ENCODE data around the gene PLSCR4. TPM values are rescaled to one million over a fixed set of nuclear protein-coding genes. Genes with fewer than 3 reads are reported as not detected.

Gene PLSCR4
- total and polyA plus RNA-seq, 12 donors = 4.6 to 16.4 (median 10.2) TPM

DNA sequence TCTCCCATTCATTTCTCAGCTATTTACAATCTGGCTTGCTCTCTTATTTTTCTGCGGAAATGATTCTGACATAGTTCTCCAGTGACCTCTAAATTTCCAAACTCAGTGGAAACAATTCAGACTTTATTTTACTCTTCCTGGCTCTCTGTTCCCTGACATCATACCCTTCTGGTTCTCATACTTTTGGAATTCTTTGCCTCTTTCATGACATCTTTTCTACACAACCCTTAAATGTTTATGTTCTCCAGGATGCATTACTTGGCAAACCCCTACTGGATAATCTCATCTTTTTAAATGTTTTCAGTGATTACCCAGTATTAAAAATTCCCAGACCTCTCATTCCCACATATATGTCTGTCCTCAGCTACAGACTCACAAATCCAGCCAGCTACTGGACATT lies 23.9 kb upstream of the PLSCR4 start:
- H3K36me3 ChIP-seq = no peaks in the 10 kb centered on the region
- no peak overlapping the region for H3K4me3 ChIP-seq
- peak in 7 of 8 donors; percentile 58 to 81 (median 76) for ATAC-seq
- H3K27ac ChIP-seq = peak overlapping the region in 7 of 10 donors; percentile 21 to 74 (median 65)
- no peak for DNase-seq
- peaks cover 0 to 35% (median 14%) of the 10 kb centered on the region in 9 donors for H3K4me1 ChIP-seq
- intact Hi-C loops (cut with DNase I) = no loop called here
- TF ChIP-seq, protein P1, sequence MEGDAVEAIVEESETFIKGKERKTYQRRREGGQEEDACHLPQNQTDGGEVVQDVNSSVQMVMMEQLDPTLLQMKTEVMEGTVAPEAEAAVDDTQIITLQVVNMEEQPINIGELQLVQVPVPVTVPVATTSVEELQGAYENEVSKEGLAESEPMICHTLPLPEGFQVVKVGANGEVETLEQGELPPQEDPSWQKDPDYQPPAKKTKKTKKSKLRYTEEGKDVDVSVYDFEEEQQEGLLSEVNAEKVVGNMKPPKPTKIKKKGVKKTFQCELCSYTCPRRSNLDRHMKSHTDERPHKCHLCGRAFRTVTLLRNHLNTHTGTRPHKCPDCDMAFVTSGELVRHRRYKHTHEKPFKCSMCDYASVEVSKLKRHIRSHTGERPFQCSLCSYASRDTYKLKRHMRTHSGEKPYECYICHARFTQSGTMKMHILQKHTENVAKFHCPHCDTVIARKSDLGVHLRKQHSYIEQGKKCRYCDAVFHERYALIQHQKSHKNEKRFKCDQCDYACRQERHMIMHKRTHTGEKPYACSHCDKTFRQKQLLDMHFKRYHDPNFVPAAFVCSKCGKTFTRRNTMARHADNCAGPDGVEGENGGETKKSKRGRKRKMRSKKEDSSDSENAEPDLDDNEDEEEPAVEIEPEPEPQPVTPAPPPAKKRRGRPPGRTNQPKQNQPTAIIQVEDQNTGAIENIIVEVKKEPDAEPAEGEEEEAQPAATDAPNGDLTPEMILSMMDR (IDR thresholded peaks at IDR 0.05) = no peak
- no peaks in the 10 kb centered on the region for H3K9me3 ChIP-seq
- WGBS, 2 donors = 34 to 51% methylated on average over 1 of the region's 1 CpG
- peaks cover 0 to 4% (median 0%) of the 10 kb centered on the region in 7 donors for H3K27me3 ChIP-seq

DNA sequence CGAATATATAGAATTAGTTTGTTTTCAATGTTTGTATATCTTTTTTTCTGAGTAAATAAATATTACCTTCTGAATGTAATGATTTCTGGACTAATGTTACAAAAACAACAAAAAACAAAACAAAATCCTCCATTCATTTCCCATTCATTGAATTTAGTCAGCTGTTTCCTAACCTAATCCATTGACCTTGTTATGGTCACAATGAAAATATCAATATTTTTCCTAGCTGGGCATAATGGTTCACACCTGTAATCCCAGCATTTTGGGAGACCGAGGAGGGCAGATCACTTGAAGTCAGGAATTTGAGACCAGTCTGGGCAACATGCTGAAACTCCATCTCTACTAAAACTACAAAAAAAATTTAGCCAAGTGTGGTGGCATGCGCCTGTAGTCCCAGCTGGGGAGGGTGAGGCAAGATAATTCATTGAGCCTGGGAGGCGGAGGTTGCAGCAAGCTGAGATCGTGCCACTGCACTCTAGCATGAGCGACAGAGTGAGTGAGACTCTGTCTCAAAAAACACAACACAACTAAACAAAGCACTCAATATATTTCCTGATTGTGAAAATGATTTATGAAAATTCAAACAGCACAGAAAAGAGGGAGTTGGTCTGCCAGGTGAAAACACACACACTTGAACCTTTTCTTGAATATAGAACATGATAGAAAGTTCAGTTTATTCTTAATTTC lies 23.0 kb upstream of the PLSCR4 start:
- Histone ChIP-seq H3K9me3 (no peaks in the 10 kb centered on the region), H3K4me1 (peaks cover 0 to 32% (median 14%) of the 10 kb centered on the region in 9 donors), H3K4me3 (no peak overlapping the region), H3K36me3 (no peaks in the 10 kb centered on the region), H3K27ac (peak overlapping the region in 7 of 10 donors; percentile 14 to 75 (median 57)), H3K27me3 (no peaks in the 10 kb centered on the region)
- TF ChIP-seq, protein P1 (IDR thresholded peaks at IDR 0.05) = no peak
- ATAC-seq (no peak), DNase-seq (no peak)
- intact Hi-C loops (cut with DNase I) = no loop called here
- WGBS, 2 donors = 91 to 95% methylated on average over 6 of the region's 6 CpGs

DNA sequence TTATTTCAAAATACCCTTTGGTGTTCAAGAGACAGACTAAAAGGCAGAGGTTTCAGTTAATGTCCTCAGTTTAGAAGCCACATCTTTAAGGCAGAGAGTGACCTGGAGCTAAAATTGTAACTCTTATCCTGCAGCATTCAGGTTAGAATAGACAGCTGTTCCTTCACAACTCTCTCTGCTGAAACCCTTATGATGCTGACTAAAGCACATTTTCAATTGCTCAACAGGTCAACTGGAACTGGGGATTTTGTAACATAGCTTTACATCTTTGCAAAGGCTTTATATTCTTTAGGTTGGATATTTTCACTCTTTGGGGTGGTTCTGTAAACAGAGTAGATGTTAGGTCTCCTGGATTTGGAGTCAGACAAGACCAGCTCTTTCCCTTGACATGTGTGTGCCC lies 20.3 kb upstream of the PLSCR4 start:
- Histone ChIP-seq H3K4me1 (peaks cover 0 to 14% (median 0%) of the 10 kb centered on the region in 9 donors), H3K27ac (no peak overlapping the region), H3K36me3 (no peaks in the 10 kb centered on the region), H3K27me3 (no peaks in the 10 kb centered on the region), H3K4me3 (no peak overlapping the region), H3K9me3 (no peaks in the 10 kb centered on the region)
- intact Hi-C loops (cut with DNase I) = no loop called here
- ATAC-seq = no peak
- DNase-seq = no peak
- TF ChIP-seq, protein P1 (IDR thresholded peaks at IDR 0.05) = no peak

DNA sequence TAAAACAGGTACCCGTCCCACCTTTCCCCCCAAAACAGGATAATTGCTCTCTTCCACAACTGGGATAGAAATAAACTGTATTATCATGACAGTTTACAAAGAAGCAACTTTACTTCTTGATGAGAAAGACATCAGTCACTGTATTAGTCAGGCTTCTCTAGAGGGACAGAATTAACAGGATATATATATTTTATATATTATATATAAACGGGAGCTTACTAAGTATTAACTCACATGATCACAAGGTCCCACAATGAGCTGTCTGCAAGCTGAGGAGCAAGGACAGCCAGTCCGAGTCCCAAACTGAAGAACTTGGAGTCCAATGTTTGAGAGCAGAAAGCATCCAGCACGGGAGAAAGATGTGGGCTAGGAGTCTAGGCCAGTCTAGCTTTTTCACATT lies 18.4 kb upstream of the PLSCR4 start:
- ATAC-seq (no peak), DNase-seq (no peak)
- WGBS, 2 donors = 81 to 93% methylated on average over 4 of the region's 4 CpGs
- Histone ChIP-seq H3K27me3 (no peaks in the 10 kb centered on the region), H3K4me3 (no peak overlapping the region), H3K9me3 (no peaks in the 10 kb centered on the region), H3K4me1 (peaks cover 0 to 5% (median 0%) of the 10 kb centered on the region in 9 donors), H3K27ac (no peak overlapping the region), H3K36me3 (no peaks in the 10 kb centered on the region)
- TF ChIP-seq, protein P1 (IDR thresholded peaks at IDR 0.05) = no peak
- intact Hi-C loops (cut with DNase I) = no loop called here

Data from heart right ventricle (tissue), 16 donors.